Fibroblast of lung (primary cell): Measurements from ENCODE around the gene PLD5.
"Not testable (repeated sequence)": the region's sequence is repeated elsewhere in the genome, so short reads cannot be mapped to it uniquely, and the experiment has no call there.

Experiments used
- EZH2 ChIP-seq: IDR thresholded peaks from 2 replicates; pipeline ENCODE4 v1.5.1; 2012; ENCODE audit warnings: low read length, control low read depth, mild to moderate bottlenecking; ENCODE audit errors: missing control alignments
- TF ChIP-seq, protein P1 (sequence below), 2 donors: IDR thresholded peaks in 1 of 2; conservative IDR thresholded peaks in 1 of 2; 1 replicate in 1 of 2; 2 replicates in 1 of 2; pipeline ENCODE4 v1.5.1; 2011 to 2012; ENCODE audit warnings: low read length in 2 of 2, control low read depth in 1 of 2, inconsistent platforms in 1 of 2, low read depth in 1 of 2, mild to moderate bottlenecking in 1 of 2

DNA sequence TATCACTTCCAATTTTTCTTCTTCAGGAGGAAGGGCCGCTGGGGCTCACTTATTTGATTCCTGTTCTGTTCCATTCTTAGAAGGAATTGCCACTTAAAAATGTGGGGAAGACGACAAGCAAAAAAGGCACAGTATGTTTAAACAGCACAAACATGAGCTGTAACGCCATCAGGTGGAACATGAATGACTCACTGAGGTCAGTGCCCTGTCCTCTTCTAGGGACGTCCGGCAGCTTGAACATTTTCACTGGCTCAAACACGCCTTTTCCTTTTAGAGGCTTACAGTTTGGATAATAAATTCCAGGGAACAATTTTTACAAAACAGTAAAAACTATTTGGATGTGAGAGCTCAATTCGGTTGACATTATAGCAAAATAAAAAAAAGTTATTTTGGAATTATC is 260.1 kb downstream of the PLD5 start:
- TF ChIP-seq, protein P1, sequence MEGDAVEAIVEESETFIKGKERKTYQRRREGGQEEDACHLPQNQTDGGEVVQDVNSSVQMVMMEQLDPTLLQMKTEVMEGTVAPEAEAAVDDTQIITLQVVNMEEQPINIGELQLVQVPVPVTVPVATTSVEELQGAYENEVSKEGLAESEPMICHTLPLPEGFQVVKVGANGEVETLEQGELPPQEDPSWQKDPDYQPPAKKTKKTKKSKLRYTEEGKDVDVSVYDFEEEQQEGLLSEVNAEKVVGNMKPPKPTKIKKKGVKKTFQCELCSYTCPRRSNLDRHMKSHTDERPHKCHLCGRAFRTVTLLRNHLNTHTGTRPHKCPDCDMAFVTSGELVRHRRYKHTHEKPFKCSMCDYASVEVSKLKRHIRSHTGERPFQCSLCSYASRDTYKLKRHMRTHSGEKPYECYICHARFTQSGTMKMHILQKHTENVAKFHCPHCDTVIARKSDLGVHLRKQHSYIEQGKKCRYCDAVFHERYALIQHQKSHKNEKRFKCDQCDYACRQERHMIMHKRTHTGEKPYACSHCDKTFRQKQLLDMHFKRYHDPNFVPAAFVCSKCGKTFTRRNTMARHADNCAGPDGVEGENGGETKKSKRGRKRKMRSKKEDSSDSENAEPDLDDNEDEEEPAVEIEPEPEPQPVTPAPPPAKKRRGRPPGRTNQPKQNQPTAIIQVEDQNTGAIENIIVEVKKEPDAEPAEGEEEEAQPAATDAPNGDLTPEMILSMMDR (conservative IDR thresholded peaks at IDR 0.05 in 1 of 2, IDR thresholded peaks at IDR 0.05 in 1 of 2; ENCODE audit: low read depth in 1 of 2, low read length in 2 of 2), result not testable (repeated sequence)
- not testable (repeated sequence) for TF ChIP-seq EZH2
